GM12872 (cell line): ENCODE measurements around the gene TSSK2.

Source experiments
- CTCF ChIP-seq: IDR thresholded peaks from 3 replicates; pipeline ENCODE4 v1.5.1; 2011; ENCODE audit warnings: low read depth, mild to moderate bottlenecking, low read length, moderate library complexity; ENCODE audit not compliant: insufficient read depth

Gene TSSK2

GRCh38 chr22:19180234-19180633 is 49.1 kb downstream of the TSSK2 start:
- TF ChIP-seq CTCF: no peak

- TF ChIP-seq CTCF: no peak
Observed at GRCh38 chr22:19180740-19181410, 49.8 kb downstream of the TSSK2 start.

- no peak for TF ChIP-seq CTCF
Observed at GRCh38 chr22:19181786-19182471, 50.8 kb downstream of the TSSK2 start.
